Neural cell (in vitro differentiated cells): ENCODE results near the gene CCS. TPM values are rescaled to one million over a fixed set of nuclear protein-coding genes. Genes with fewer than 3 reads are reported as not detected.

Source experiments
- H2AFZ ChIP-seq: fragments of 200-600, 300-800 bp; sonication (generic), shearing (Covaris generic); 2 replicates; pipeline ENCODE4 v1.6.0; 2014; ENCODE audit warnings: low read depth, mild to moderate bottlenecking, antibody characterized with exemption, low read length, moderate library complexity
- H3F3A ChIP-seq: fragments of 200-600 bp; shearing (Covaris generic); 2 replicates; pipeline ENCODE4 v1.6.1; 2016; ENCODE audit warnings: mild to moderate bottlenecking, moderate library complexity, mixed read lengths, antibody characterized with exemption, low read length; ENCODE audit not compliant: insufficient read depth, poor library complexity, severe bottlenecking
- H3K27ac ChIP-seq: fragments of 200-600, 300-800 bp; sonication (generic), shearing (Covaris generic); 2 replicates; pipeline ENCODE4 v1.5.1; 2014; ENCODE audit warnings: mild to moderate bottlenecking, low read length, moderate library complexity
- H3K27me3 ChIP-seq: fragments of 300-800, 200-600 bp; sonication (generic), shearing (Covaris generic); 2 replicates; pipeline ENCODE4 v1.6.0; 2014; ENCODE audit warnings: mild to moderate bottlenecking, low read depth, low read length, moderate library complexity; ENCODE audit not compliant: insufficient read depth
- H3K36me3 ChIP-seq: fragments of 300-800, 200-600 bp; sonication (generic), shearing (Covaris generic); 2 replicates; pipeline ENCODE4 v1.5.1; 2014; ENCODE audit warnings: mild to moderate bottlenecking, antibody characterized with exemption, low read length, moderate library complexity; ENCODE audit not compliant: insufficient read depth
- H3K4me2 ChIP-seq: fragments of 300-800, 200-600 bp; sonication (generic), shearing (Covaris generic); 2 replicates; pipeline ENCODE4 v1.6.0; 2014; ENCODE audit warnings: mild to moderate bottlenecking, low read length
- H3K4me3 ChIP-seq: fragments of 300-800, 200-600 bp; sonication (generic), shearing (Covaris generic); 2 replicates; pipeline ENCODE4 v1.5.1; 2014; ENCODE audit warnings: mild to moderate bottlenecking, low read length, moderate library complexity
- H3K79me2 ChIP-seq: fragments of 200-600 bp; shearing (Covaris generic); replicated peaks from 2 replicates; pipeline ENCODE4 v1.6.0; 2014; ENCODE audit warnings: mild to moderate bottlenecking, low read length, moderate library complexity; ENCODE audit not compliant: insufficient read depth
- H3K9ac ChIP-seq: fragments of 300-800, 200-600 bp; sonication (generic), shearing (Covaris generic); 2 replicates; pipeline ENCODE4 v1.6.1; 2016; ENCODE audit warnings: mild to moderate bottlenecking, low read length, mixed read lengths
- H3K9me2 ChIP-seq: fragments of 200-600 bp; shearing (Covaris generic); 2 replicates; pipeline ENCODE4 v1.6.1; 2016; ENCODE audit warnings: mild to moderate bottlenecking, low read length, mixed read lengths; ENCODE audit not compliant: insufficient read depth
- H3K9me3 ChIP-seq: fragments of 200-600, 300-800 bp; sonication (generic), shearing (Covaris generic); 2 replicates; pipeline ENCODE4 v1.6.1; 2016; ENCODE audit warnings: mild to moderate bottlenecking, mixed run types, low read length, moderate library complexity, mixed read lengths
- H4K20me1 ChIP-seq: fragments of 200-600 bp; shearing (Covaris generic); 2 replicates; pipeline ENCODE4 v1.6.1; 2016; ENCODE audit warnings: mild to moderate bottlenecking, mixed run types; ENCODE audit not compliant: insufficient read depth
- CTCF ChIP-seq: fragments of 450-650 bp; IDR thresholded peaks from 2 replicates; pipeline ENCODE4 v1.5.1; 2014; ENCODE audit warnings: antibody characterized with exemption, mild to moderate bottlenecking, moderate library complexity; ENCODE audit not compliant: poor library complexity, severe bottlenecking
- EP300 ChIP-seq: fragments of 450-650 bp; conservative IDR thresholded peaks from 2 replicates; pipeline ENCODE4 v1.6.1; 2014; ENCODE audit warnings: antibody characterized with exemption, mild to moderate bottlenecking, moderate library complexity; ENCODE audit not compliant: poor library complexity, severe bottlenecking
- EZH2 ChIP-seq: fragments of 200-600, 300-800 bp; shearing (Covaris generic), sonication (generic); IDR thresholded peaks from 2 replicates; pipeline ENCODE4 v1.6.1; 2014; ENCODE audit warnings: antibody characterized with exemption, low read length, borderline replicate concordance, mild to moderate bottlenecking; ENCODE audit not compliant: insufficient read depth, poor library complexity, severe bottlenecking
- MXI1 ChIP-seq: fragments of 450-650 bp; conservative IDR thresholded peaks from 2 replicates; pipeline ENCODE4 v1.6.1; 2014; ENCODE audit warnings: antibody characterized with exemption, mild to moderate bottlenecking; ENCODE audit not compliant: poor library complexity, severe bottlenecking
- POLR2AphosphoS5 ChIP-seq: IDR thresholded peaks from 2 replicates; pipeline ENCODE4 v1.6.1; 2012
- RAD21 ChIP-seq: fragments of 450-650 bp; conservative IDR thresholded peaks from 2 replicates; pipeline ENCODE4 v1.6.1; 2014; ENCODE audit warnings: antibody characterized with exemption, mild to moderate bottlenecking, moderate library complexity
- REST ChIP-seq: IDR thresholded peaks from 2 replicates; pipeline ENCODE4 v1.6.1; 2012; ENCODE audit warnings: borderline replicate concordance
- SMC3 ChIP-seq: fragments of 450-650 bp; conservative IDR thresholded peaks from 2 replicates; pipeline ENCODE4 v1.6.1; 2014; ENCODE audit warnings: antibody characterized with exemption, mild to moderate bottlenecking, moderate library complexity; ENCODE audit not compliant: poor library complexity
- TAF1 ChIP-seq: IDR thresholded peaks from 2 replicates; pipeline ENCODE4 v1.6.1; 2012; ENCODE audit warnings: low read depth
- polyA plus RNA-seq: library from polyadenylated mRNA; depleted of rRNA; stranded (reverse); fragments of >200 nt; gene quantifications from 2 replicates; pipeline ENCODE4 v1.2.3, GENCODE V29; 2014

CCS gene
- polyA plus RNA-seq, 1 donor from 2014 or later = 40.8 TPM

DNA sequence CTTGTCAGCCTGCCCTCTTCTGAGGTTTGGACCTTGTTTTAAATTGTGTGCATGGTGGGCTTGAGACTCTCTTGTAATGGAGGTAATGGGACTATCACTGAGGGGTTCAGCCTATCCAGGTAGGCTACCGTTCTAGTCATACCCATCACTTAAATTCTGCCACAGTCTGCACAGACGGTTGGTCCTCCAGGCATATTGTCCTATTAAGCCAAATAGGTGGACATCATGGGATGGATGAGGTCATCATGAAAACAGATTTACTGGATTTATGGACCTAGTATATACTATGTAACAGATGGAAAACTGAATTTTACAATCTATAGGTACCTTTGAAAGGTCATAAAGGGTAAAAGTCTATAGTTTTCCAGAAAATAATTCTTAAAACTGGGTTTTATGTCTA, 36.4 kb downstream of the CCS start:
- H3F3A ChIP-seq = no peaks in the 10 kb centered on the region
- H2AFZ ChIP-seq = no peak overlapping the region
- no peak overlapping the region for H3K4me2 ChIP-seq
- H3K9me3 ChIP-seq = no peaks in the 10 kb centered on the region
- no peak overlapping the region for H3K9ac ChIP-seq
- no peaks in the 10 kb centered on the region for H3K9me2 ChIP-seq
- H4K20me1 ChIP-seq = peaks cover 11% of the 10 kb centered on the region
- TF ChIP-seq RAD21 (no peak), SMC3 (no peak), EZH2 (no peak), CTCF (no peak), TAF1 (no peak), EP300 (no peak), REST (no peak), POLR2AphosphoS5 (no peak), MXI1 (no peak)
- H3K36me3 ChIP-seq = peaks cover 21% of the 10 kb centered on the region
- no peaks in the 10 kb centered on the region for H3K27me3 ChIP-seq
- no peak overlapping the region for H3K4me3 ChIP-seq
- no peak overlapping the region for H3K27ac ChIP-seq
- peaks cover 32% of the 10 kb centered on the region for H3K79me2 ChIP-seq

DNA sequence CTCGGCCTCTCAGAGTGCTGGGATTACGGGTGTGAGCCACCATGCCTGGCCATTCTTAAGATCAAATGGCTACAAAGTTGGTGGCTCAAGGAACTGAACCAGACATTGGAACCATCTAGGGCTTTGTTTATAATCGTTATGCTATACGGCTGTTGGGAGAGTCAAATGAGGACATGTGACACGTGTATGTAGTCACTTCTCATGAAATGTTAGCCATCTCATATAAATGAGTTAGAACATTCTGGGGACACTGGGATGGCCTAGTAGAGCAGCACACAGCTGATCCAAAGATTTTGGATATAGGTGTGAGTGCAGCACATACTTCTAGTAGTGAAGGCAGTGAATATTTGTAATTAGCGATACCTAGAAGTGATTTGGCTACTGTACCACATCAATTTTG, 38.9 kb downstream of the CCS start:
- H3K4me3 ChIP-seq = no peak overlapping the region
- H3K79me2 ChIP-seq = peaks cover 27% of the 10 kb centered on the region
- no peaks in the 10 kb centered on the region for H3K9me2 ChIP-seq
- no peaks in the 10 kb centered on the region for H3K27me3 ChIP-seq
- H3F3A ChIP-seq = no peaks in the 10 kb centered on the region
- H3K9me3 ChIP-seq = no peaks in the 10 kb centered on the region
- H3K27ac ChIP-seq = no peak overlapping the region
- no peak overlapping the region for H3K9ac ChIP-seq
- no peaks in the 10 kb centered on the region for H4K20me1 ChIP-seq
- TF ChIP-seq POLR2AphosphoS5 (no peak), EP300 (no peak), EZH2 (no peak), REST (no peak), TAF1 (no peak)
- peaks cover 14% of the 10 kb centered on the region for H3K36me3 ChIP-seq
- H2AFZ ChIP-seq = no peak overlapping the region
- no peak overlapping the region for H3K4me2 ChIP-seq
